Fibroblast of lung (primary cell): ENCODE data around the gene TUBB1.
"Not testable (repeated sequence)": the region's sequence is repeated elsewhere in the genome, so short reads cannot be mapped to it uniquely, and the experiment has no call there.

Experiments
- CTCF ChIP-seq, 2 donors: IDR thresholded peaks in 1 of 2; conservative IDR thresholded peaks in 1 of 2; 1 replicate in 1 of 2; 2 replicates in 1 of 2; pipeline ENCODE4 v1.5.1; 2011 to 2012; ENCODE audit warnings: low read length in 2 of 2, control low read depth in 1 of 2, inconsistent platforms in 1 of 2, low read depth in 1 of 2, mild to moderate bottlenecking in 1 of 2
- EZH2 ChIP-seq: IDR thresholded peaks from 2 replicates; pipeline ENCODE4 v1.5.1; 2012; ENCODE audit warnings: low read length, control low read depth, mild to moderate bottlenecking; ENCODE audit errors: missing control alignments

DNA sequence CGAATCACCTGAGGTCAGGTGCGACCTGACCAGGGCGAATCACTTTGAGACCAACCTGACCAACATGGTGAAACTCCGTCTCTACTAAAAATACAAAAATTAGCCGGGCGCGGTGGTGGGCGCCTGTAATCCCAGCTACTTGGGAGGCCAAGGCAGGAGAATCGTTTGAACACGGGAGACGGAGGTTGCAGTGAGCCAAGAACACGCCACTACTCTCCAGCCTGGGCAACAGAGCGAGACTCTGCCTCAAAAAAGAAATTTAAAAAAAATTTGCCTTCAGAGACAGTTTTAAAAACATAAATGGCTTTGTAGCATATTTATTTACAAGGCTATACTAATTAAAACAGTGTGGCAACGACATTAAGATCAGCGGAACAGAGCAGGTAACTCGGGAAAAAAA lies 22.3 kb downstream of the TUBB1 start:
- not testable (repeated sequence) for TF ChIP-seq CTCF (conservative IDR thresholded peaks at IDR 0.05 in 1 of 2, IDR thresholded peaks at IDR 0.05 in 1 of 2; ENCODE audit: low read depth in 1 of 2, low read length in 2 of 2); EZH2
